ENCODE measurements around the gene GANAB.

DNA sequence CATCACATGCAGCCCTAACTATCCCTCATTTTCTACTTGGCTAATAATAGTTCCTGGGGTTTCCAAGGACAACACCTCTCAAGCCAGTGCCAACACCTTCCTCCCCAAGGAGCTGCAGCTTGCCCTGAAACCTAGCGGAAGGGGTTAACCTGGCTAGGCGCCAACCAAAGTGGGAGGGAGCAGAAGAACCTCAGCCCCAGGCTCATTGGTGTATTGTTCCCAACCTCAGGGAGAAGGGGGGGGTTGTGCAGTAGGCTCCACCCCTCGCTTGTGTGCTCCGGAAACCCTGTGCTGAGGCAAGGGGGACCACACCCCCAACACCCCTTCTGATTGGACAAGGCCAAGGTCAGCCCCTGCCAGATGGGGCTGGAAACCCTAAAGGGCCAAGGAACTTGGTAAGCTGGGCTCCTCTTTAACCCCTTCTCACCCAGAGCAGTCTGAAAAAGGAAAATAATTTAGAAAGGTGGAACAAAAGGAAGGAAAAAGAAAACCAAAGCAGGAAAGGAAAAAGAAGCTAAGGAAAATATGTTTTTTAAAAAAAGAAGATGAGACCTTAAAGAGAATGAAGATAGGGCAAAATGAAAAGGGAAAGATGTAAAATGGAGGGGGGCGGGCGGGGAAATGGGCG lies 47.2 kb downstream of the GANAB start:
- TF ChIP-seq, protein P1, sequence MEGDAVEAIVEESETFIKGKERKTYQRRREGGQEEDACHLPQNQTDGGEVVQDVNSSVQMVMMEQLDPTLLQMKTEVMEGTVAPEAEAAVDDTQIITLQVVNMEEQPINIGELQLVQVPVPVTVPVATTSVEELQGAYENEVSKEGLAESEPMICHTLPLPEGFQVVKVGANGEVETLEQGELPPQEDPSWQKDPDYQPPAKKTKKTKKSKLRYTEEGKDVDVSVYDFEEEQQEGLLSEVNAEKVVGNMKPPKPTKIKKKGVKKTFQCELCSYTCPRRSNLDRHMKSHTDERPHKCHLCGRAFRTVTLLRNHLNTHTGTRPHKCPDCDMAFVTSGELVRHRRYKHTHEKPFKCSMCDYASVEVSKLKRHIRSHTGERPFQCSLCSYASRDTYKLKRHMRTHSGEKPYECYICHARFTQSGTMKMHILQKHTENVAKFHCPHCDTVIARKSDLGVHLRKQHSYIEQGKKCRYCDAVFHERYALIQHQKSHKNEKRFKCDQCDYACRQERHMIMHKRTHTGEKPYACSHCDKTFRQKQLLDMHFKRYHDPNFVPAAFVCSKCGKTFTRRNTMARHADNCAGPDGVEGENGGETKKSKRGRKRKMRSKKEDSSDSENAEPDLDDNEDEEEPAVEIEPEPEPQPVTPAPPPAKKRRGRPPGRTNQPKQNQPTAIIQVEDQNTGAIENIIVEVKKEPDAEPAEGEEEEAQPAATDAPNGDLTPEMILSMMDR (conservative IDR thresholded peaks at IDR 0.05; ENCODE audit: low read length), result no peak
- no peak for TF ChIP-seq EZH2phosphoT487 (IDR thresholded peaks at IDR 0.05; ENCODE audit: borderline replicate concordance)
